Rectal smooth muscle tissue (tissue), 1 donor: ENCODE results near the gene FOXRED2.
"Not testable (repeated sequence)": the region's sequence is repeated elsewhere in the genome, so short reads cannot be mapped to it uniquely, and the experiment has no call there.

Experiments
- H3K27ac ChIP-seq: one replicate; pipeline ENCODE4 v1.7.0; 2013; ENCODE audit warnings: low read depth, low read length, inconsistent platforms
- H3K27me3 ChIP-seq: one replicate; pipeline ENCODE4 v1.7.0; 2013; ENCODE audit warnings: low read length; ENCODE audit not compliant: control insufficient read depth, insufficient read depth
- H3K36me3 ChIP-seq: one replicate; pipeline ENCODE4 v1.7.0; 2013; ENCODE audit warnings: low read length; ENCODE audit not compliant: control insufficient read depth, insufficient read depth
- H3K4me1 ChIP-seq: one replicate; pipeline ENCODE4 v1.7.0; 2013; ENCODE audit warnings: low read length; ENCODE audit not compliant: control insufficient read depth, insufficient read depth
- H3K4me3 ChIP-seq: one replicate; pipeline ENCODE4 v1.7.0; 2013; ENCODE audit warnings: low read length
- H3K9ac ChIP-seq: one replicate; pipeline ENCODE4 v1.7.0; 2013; ENCODE audit warnings: low read length

Gene FOXRED2

DNA sequence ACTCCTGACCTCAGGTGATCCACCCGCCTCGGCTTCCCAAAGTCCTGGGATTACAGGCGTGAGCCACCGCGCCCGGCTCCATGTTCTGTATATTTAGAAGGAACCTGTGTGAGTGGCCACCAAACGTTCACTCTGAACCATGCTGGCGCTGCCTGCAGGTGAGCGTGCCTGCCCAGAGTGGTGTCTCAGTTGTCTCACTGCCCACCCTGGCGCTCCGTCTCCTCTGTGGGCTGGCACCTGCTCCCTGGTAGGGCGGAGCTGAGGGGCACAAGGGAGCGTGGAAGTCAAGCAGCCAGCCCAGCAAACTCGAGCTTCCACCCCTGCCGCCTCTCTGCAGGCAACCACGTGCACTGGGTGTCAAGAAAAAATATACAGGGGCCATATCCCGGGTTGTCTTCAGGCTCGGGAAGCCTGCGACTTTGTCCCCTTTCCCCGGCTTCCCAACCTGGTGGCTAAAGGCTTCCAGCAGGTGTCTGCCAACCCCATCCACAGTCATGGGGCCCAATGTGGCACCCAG, 42.1 kb downstream of the FOXRED2 start:
- Histone ChIP-seq H3K27ac (peak overlapping the region; percentile 98), H3K9ac (no peak overlapping the region), H3K4me1 (peaks cover 53% of the 10 kb centered on the region), H3K4me3 (no peak overlapping the region), H3K36me3 (no peaks in the 10 kb centered on the region), H3K27me3 (no peaks in the 10 kb centered on the region)

GRCh38 chr22:36463783-36464184, 43.1 kb downstream of the FOXRED2 start:
- Histone ChIP-seq H3K36me3 (no peaks in the 10 kb centered on the region), H3K27ac (peak overlapping the region; percentile 77), H3K27me3 (no peaks in the 10 kb centered on the region), H3K4me3 (no peak overlapping the region), H3K9ac (no peak overlapping the region), H3K4me1 (peaks cover 48% of the 10 kb centered on the region)

GRCh38 chr22:36461665-36462649, 44.9 kb downstream of the FOXRED2 start:
- Histone ChIP-seq H3K4me3 (no peak overlapping the region), H3K36me3 (no peaks in the 10 kb centered on the region), H3K27me3 (no peaks in the 10 kb centered on the region), H3K9ac (no peak overlapping the region), H3K4me1 (peaks cover 37% of the 10 kb centered on the region), H3K27ac (peak overlapping the region; percentile 88)

DNA sequence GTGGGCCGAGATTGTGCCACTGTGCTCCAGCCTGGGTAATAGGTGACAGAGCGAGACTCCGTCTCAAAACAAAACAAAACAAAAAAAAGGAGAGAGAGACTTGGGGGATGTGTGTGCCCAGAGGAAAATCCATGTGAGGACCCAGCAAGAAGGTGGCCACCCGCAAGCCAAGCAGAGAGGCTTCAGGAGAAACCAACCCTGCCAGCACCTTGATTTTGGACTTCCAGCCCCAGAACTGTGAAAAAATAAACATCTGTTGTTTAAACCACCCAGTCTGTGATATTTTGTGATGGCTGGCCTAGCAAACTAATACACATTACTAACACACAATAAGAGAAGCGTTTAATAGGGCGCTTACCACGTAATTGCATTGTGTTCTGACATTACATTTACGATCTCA, 46.6 kb downstream of the FOXRED2 start:
- Histone ChIP-seq H3K4me1 (peaks cover 28% of the 10 kb centered on the region), H3K27ac (no peak overlapping the region)

DNA sequence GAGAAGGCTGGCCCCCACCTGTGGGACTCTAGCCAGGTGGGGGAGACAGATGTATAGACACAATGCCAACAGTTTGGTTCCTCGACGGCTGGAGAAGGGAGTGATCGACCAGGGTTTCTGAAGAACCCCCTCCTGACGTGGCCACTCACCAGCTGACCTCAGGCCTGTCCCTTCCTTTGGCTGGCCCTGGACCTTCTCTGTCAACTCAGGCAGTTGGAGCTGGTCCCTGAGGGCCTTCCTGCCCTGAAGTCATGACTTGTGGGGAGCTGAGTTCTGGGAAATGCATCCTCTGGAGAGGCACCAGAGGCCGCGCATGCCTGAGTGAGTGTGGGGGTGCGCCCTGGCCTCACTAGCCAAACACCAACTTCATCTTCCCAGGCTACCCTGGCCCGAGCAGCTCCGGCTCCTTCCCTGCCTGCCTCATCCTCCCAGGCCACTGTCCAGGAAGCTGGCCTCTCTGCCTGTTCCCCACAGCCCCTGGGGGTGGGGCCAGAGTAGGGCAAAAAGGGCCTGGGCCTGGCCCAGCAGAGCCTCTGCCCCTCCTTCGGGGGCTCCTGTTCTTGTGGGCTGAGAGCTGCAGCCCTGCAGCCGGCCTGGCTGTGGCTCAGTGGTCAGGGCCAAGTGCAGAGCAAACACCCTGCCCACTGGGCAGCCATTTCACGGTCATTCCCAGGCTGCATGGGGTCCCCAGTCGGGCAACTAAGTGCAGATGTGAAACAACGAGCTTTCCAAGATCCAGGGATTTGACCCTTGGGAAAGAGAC, 49.0 kb downstream of the FOXRED2 start:
- Histone ChIP-seq H3K9ac (no peak overlapping the region), H3K27me3 (no peaks in the 10 kb centered on the region), H3K4me1 (peaks cover 23% of the 10 kb centered on the region), H3K27ac (peak overlapping the region; percentile 90), H3K4me3 (no peak overlapping the region), H3K36me3 (no peaks in the 10 kb centered on the region)

More for the DNA sequence above, 46.6 kb downstream of the FOXRED2 start:
- no peaks in the 10 kb centered on the region for H3K27me3 ChIP-seq
- H3K9ac ChIP-seq, result no peak overlapping the region
- no peaks in the 10 kb centered on the region for H3K36me3 ChIP-seq
- no peak overlapping the region for H3K4me3 ChIP-seq

- Histone ChIP-seq H3K9ac (no peak overlapping the region), H3K27ac (peak overlapping the region; percentile 90), H3K36me3 (no peaks in the 10 kb centered on the region), H3K27me3 (no peaks in the 10 kb centered on the region), H3K4me1 (peaks cover 19% of the 10 kb centered on the region), H3K4me3 (no peak overlapping the region)
Measured at GRCh38 chr22:36456464-36456845, 50.4 kb downstream of the FOXRED2 start.

DNA sequence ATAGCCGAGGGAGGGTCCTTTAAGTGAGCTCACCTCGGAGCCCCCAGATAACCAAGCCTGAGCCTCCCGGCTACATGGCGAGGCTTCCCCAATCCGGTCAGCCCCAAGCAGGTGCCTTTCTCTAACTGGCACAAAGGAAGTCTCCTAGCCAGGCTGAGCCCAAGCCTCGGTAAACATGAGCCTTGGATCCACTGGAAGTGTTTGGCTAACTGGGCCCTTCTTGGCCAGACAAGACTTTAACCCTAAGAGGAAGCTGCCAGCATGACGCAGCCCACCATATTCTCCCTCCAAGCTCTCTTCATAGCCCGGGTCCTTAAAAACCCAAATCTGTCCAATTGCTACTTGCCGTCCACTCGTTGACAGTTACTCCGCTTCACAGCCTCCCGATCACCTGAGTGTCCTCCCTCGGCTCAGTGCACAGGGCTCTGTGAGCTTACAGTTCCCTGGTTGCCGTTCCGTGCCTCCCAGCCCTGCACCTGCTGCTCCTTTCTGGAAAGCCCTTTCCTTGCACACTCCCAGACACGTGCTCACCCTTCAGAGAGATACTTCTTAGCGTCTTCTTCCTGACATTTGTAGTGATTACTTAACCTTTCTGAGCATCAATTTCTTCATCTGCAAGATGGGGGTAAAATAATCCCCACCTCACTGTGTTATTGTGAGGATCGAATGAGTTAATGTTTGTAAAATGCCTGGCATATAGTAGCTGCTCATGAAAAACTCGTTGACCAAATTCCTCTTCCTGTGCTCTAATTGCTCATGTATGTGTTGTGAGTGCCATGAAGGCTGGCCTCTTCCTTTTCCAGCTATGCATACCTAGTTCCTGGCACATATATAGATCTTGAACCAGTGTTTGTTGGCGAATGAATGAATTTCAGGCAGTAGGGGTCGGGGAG, 51.0 kb downstream of the FOXRED2 start:
- Histone ChIP-seq H3K27ac (peak overlapping the region; percentile 90), H3K27me3 (no peaks in the 10 kb centered on the region), H3K36me3 (no peaks in the 10 kb centered on the region), H3K9ac (peak overlapping the region; percentile 2), H3K4me3 (peak overlapping the region; percentile 44), H3K4me1 (peaks cover 17% of the 10 kb centered on the region)

DNA sequence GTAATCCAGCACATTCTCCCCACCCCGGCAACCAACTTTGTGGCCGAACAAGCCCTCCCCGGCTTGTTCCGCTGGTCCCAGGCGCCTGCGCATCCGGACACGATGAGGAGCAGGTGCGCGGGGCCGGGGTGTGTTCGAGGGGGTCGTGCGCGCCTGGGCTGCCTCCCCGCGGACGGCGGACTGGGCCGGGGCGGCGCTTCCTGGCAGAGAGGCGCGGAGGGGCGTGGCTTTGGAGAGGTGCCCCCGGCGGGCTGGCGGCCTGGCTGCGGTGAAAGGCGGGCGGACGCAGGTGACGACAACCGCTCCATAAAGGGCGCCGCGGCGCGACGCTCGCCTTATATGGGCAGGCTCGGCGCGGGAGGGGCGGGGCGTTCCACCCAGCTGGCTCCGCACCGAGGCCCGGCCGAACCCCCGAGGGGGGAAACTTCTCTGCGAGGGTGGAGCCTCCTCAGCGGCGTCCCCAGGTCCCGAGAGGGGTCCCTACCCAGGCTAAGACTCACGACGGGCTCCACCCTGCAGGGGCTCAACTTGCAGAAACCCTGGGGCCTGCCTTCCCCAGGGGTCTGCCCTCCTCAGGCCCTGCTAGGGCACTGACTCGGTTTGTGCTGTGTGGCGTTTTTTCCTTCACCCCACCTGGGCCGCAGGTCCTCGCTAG, 51.8 kb downstream of the FOXRED2 start:
- Histone ChIP-seq H3K9ac (peak overlapping the region; percentile 61), H3K4me1 (peaks cover 17% of the 10 kb centered on the region), H3K27me3 (no peaks in the 10 kb centered on the region), H3K27ac (peak overlapping the region; percentile 90), H3K36me3 (no peaks in the 10 kb centered on the region), H3K4me3 (peak overlapping the region; percentile 82)

DNA sequence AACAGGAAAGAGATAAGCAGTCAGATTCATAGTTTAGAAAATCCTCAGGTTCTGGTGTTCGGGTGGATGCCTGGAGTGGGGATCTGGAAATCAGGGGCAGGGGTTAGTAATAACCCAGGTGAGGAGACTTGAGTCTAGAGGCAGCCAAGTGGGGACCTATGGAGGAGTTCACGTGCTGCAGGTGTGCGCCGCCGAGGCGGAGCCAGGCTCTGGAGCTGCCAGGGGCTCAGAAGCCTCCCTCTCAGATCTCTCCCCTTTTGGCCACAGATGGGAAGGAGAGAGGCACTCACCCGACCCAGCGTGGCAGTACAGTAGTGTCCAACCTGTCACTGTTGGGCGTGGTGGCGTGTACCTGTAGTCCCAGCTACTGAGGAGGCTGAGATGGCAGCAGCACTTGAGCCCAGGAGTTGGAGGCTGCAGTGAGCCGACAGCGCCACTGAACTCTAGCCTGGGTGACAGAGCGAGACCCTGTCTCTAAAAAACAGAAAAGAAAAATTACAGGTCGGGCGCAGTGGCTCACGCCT, 52.9 kb downstream of the FOXRED2 start:
- Histone ChIP-seq H3K4me1 (peaks cover 21% of the 10 kb centered on the region), H3K36me3 (no peaks in the 10 kb centered on the region), H3K9ac (no peak overlapping the region), H3K4me3 (no peak overlapping the region), H3K27me3 (no peaks in the 10 kb centered on the region), H3K27ac (peak overlapping the region; percentile 75)

GRCh38 chr22:36452978-36453607, 53.7 kb downstream of the FOXRED2 start:
- H3K36me3 ChIP-seq, H3K27ac ChIP-seq, H3K27me3 ChIP-seq, H3K9ac ChIP-seq, H3K4me3 ChIP-seq: not testable (repeated sequence)
- H3K4me1 ChIP-seq, result peaks cover 21% of the 10 kb centered on the region
